Fibroblast of villous mesenchyme (primary cell): Measurements from ENCODE around the gene LRRC70. TPM values are rescaled to one million over a fixed set of nuclear protein-coding genes. Genes with fewer than 3 reads are reported as not detected.

Experiments
- DNase-seq: peaks from one replicate; pipeline ENCODE4 v3.0.0-alpha.2; 2010; ENCODE audit warnings: low read depth
- H3K4me3 ChIP-seq: 2 replicates; pipeline ENCODE4 v1.5.1; 2011; ENCODE audit warnings: low read depth, mild to moderate bottlenecking, low read length
- total RNA-seq: library from RNA; depleted of rRNA; stranded (reverse); fragments of >200 nt; gene quantifications from 2 replicates; pipeline ENCODE4 v1.2.3, GENCODE V29; 2012
- TF ChIP-seq, protein P1 (sequence below): IDR thresholded peaks from 2 replicates; pipeline ENCODE4 v1.5.1; 2012; ENCODE audit warnings: low read depth, mild to moderate bottlenecking, low read length; ENCODE audit not compliant: insufficient read depth

LRRC70 gene
- total RNA-seq, 1 donor = 1.3 TPM

GRCh38 chr5:62590387-62590786 is 11.8 kb downstream of the LRRC70 start:
- H3K4me3 ChIP-seq = no peak overlapping the region
- TF ChIP-seq, protein P1, sequence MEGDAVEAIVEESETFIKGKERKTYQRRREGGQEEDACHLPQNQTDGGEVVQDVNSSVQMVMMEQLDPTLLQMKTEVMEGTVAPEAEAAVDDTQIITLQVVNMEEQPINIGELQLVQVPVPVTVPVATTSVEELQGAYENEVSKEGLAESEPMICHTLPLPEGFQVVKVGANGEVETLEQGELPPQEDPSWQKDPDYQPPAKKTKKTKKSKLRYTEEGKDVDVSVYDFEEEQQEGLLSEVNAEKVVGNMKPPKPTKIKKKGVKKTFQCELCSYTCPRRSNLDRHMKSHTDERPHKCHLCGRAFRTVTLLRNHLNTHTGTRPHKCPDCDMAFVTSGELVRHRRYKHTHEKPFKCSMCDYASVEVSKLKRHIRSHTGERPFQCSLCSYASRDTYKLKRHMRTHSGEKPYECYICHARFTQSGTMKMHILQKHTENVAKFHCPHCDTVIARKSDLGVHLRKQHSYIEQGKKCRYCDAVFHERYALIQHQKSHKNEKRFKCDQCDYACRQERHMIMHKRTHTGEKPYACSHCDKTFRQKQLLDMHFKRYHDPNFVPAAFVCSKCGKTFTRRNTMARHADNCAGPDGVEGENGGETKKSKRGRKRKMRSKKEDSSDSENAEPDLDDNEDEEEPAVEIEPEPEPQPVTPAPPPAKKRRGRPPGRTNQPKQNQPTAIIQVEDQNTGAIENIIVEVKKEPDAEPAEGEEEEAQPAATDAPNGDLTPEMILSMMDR = no peak
- DNase-seq = no peak

DNA sequence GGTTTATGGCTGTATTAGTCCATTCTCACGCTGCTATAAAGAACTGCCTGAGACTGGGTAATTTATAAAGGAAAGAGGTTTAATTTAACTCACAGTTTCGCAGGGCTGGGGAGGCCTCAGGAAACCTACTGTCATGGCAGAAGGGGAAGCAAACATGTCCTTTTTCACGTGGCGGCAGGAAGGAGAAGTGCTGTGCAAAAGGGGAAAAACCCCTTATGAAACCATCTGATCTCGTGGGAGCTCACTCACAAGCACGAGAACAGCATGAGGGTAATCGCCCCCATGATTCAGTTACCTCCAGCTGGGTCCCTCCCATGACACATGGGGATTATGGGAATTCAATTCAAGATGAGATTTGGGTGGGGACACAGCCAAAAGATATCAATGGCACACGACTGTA is 13.9 kb downstream of the LRRC70 start:
- DNase-seq = no peak
- H3K4me3 ChIP-seq = no peak overlapping the region
- TF ChIP-seq, protein P1 = no peak

GRCh38 chr5:62593331-62593730 is 14.7 kb downstream of the LRRC70 start:
- DNase-seq = peak; percentile 45

GRCh38 chr5:62594364-62594984 is 15.9 kb downstream of the LRRC70 start:
- H3K4me3 ChIP-seq = no peak overlapping the region
- DNase-seq = no peak
- TF ChIP-seq, protein P1 = no peak

More at GRCh38 chr5:62593331-62593730, 14.7 kb downstream of the LRRC70 start:
- TF ChIP-seq, protein P1 = no peak
- H3K4me3 ChIP-seq = no peak overlapping the region

DNA sequence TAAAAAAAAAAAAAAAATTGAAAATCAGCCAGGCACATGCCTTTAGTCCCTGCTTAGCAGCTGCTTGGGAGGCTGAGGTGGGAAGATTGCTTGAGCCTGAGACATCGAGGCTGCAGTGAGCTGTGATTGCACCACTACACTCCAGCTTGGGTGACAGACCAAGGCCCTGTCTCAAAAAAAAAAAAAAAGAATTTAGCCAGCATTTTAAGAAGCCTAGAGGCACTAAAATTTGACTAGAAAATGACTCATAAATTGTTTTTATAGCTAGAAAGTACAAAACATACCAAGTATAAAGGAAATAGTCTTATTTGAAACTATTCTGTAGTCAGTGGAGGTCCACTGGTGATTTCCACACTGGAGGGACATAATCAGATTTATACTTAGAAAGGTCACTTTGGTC is 17.5 kb downstream of the LRRC70 start:
- DNase-seq = peak; percentile 55
- TF ChIP-seq, protein P1 = no peak
- H3K4me3 ChIP-seq = no peak overlapping the region

DNA sequence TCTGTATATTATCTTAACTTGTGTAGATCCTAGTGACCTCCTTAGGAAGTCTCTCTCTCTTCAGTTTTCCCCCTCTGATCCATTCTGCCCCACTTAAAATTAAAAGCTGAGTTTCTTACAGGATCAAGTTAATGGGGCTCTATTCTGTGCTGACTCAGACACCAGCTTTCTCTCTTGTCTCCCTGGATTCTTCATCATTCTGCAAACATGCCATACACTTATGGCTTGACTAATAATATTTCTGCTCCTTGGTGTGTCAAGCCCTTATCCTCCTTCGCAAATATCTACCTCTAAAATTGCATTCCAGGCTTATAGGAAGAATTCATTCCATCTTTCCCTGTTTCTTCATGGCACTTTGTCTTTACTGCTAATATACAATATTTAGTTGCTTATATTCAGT is 18.1 kb downstream of the LRRC70 start:
- DNase-seq = peak; percentile 13
- no peak overlapping the region for H3K4me3 ChIP-seq
- TF ChIP-seq, protein P1 = no peak

DNA sequence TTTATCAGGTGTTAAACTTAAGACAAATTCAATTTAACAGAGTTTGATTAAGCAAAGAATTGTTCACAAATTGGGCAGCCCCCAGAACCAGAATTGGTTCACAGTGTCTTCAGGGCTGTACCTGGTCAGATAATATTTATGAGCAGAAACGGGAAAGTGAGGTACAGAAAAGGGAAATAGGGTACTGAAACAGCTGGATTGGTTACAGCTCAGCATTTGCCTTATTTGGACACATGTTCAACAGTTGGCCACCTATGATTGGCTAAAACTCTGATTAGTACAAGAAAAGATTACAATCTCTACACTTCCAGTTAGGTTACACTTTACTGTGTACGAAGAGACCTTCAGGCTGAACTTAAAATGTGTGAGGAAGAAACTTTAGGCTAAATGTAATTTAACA is 18.7 kb downstream of the LRRC70 start:
- no peak overlapping the region for H3K4me3 ChIP-seq
- TF ChIP-seq, protein P1 = no peak
- DNase-seq = no peak
